HS-5 (cell line): ENCODE data around the gene IGFBP2.
A peak's percentile ranks its signal among the peaks of the same experiment; 100 is the strongest.

Experiments
- DNase-seq: peaks from one replicate; pipeline ENCODE4 v3.0.0-alpha.2; 2012; ENCODE audit warnings: low read depth

The IGFBP2 gene

GRCh38 chr2:216661639-216662375 lies 28.6 kb downstream of the IGFBP2 start:
- no peak for DNase-seq

GRCh38 chr2:216663106-216663505 lies 29.9 kb downstream of the IGFBP2 start:
- DNase-seq, result no peak

GRCh38 chr2:216663846-216664245 lies 30.6 kb downstream of the IGFBP2 start:
- no peak for DNase-seq

- peak; percentile 16 for DNase-seq
These were observed 31.4 kb downstream of the IGFBP2 start for GRCh38 chr2:216664593-216665034.

- DNase-seq, result no peak
These were observed 32.0 kb downstream of the IGFBP2 start for GRCh38 chr2:216665242-216665641.

GRCh38 chr2:216665717-216666116 lies 32.5 kb downstream of the IGFBP2 start:
- DNase-seq, result no peak

- peak; percentile 45 for DNase-seq
These were observed 33.4 kb downstream of the IGFBP2 start for GRCh38 chr2:216666461-216667233.

- no peak for DNase-seq
These were observed 37.3 kb downstream of the IGFBP2 start for GRCh38 chr2:216670266-216671080.

GRCh38 chr2:216671081-216671411 lies 37.8 kb downstream of the IGFBP2 start:
- no peak for DNase-seq

GRCh38 chr2:216671791-216672343 lies 38.6 kb downstream of the IGFBP2 start:
- DNase-seq, result no peak

GRCh38 chr2:216672466-216672865 lies 39.2 kb downstream of the IGFBP2 start:
- no peak for DNase-seq

- DNase-seq, result no peak
These were observed 39.8 kb downstream of the IGFBP2 start for GRCh38 chr2:216673021-216673420.

GRCh38 chr2:216673609-216674008 lies 40.4 kb downstream of the IGFBP2 start:
- no peak for DNase-seq

- DNase-seq, result no peak
These were observed 41.2 kb downstream of the IGFBP2 start for GRCh38 chr2:216674376-216674775.

- DNase-seq, result no peak
These were observed 43.4 kb downstream of the IGFBP2 start for GRCh38 chr2:216676630-216677029.

GRCh38 chr2:216677439-216678097 lies 44.3 kb downstream of the IGFBP2 start:
- DNase-seq, result no peak

GRCh38 chr2:216678098-216678465 lies 44.9 kb downstream of the IGFBP2 start:
- no peak for DNase-seq

- no peak for DNase-seq
These were observed 45.8 kb downstream of the IGFBP2 start for GRCh38 chr2:216678813-216679657.

GRCh38 chr2:216679658-216680024 lies 46.4 kb downstream of the IGFBP2 start:
- no peak for DNase-seq

- DNase-seq, result no peak
These were observed 47.9 kb downstream of the IGFBP2 start for GRCh38 chr2:216680951-216681629.
